ENCODE results near the gene KCTD6. TPM values are rescaled to one million over a fixed set of nuclear protein-coding genes. Genes with fewer than 3 reads are reported as not detected.
"Not testable (repeated sequence)": the region's sequence is repeated elsewhere in the genome, so short reads cannot be mapped to it uniquely, and the experiment has no call there.

Gene KCTD6
- total RNA-seq, 1 donor from 2014 or later: 7.6 TPM

GRCh38 chr3:58521336-58521670 is 29.4 kb downstream of the KCTD6 start:
- H3K27me3 ChIP-seq (ENCODE audit: control insufficient read depth, insufficient read depth, low read length): no peaks in the 10 kb centered on the region
- H3K36me3 ChIP-seq (ENCODE audit: control insufficient read depth, insufficient read depth, low read length): no peaks in the 10 kb centered on the region
- DNase-seq (ENCODE audit: low read depth): no peak
- no peak for TF ChIP-seq CTCF (IDR thresholded peaks at IDR 0.05; ENCODE audit: insufficient read depth, low read length, poor library complexity, severe bottlenecking)
- no peak overlapping the region for H3K4me3 ChIP-seq (ENCODE audit: low read depth, low read length)

- Histone ChIP-seq H3K36me3 (ENCODE audit: control insufficient read depth, insufficient read depth, low read length) (no peaks in the 10 kb centered on the region), H3K4me3 (ENCODE audit: low read depth, low read length) (no peak overlapping the region), H3K27me3 (ENCODE audit: control insufficient read depth, insufficient read depth, low read length) (no peaks in the 10 kb centered on the region)
- no peak for DNase-seq (ENCODE audit: low read depth)
- TF ChIP-seq CTCF (IDR thresholded peaks at IDR 0.05; ENCODE audit: insufficient read depth, low read length, poor library complexity, severe bottlenecking): no peak
Measured at GRCh38 chr3:58521917-58522631, 30.2 kb downstream of the KCTD6 start.

- no peak for TF ChIP-seq CTCF (IDR thresholded peaks at IDR 0.05; ENCODE audit: insufficient read depth, low read length, poor library complexity, severe bottlenecking)
- Histone ChIP-seq H3K27me3 (ENCODE audit: control insufficient read depth, insufficient read depth, low read length) (no peaks in the 10 kb centered on the region), H3K36me3 (ENCODE audit: control insufficient read depth, insufficient read depth, low read length) (no peaks in the 10 kb centered on the region), H3K4me3 (ENCODE audit: low read depth, low read length) (no peak overlapping the region)
- no peak for DNase-seq (ENCODE audit: low read depth)
Measured at GRCh38 chr3:58522759-58523425, 31.0 kb downstream of the KCTD6 start.

- DNase-seq (ENCODE audit: low read depth): no peak
- no peak for TF ChIP-seq CTCF (IDR thresholded peaks at IDR 0.05; ENCODE audit: insufficient read depth, low read length, poor library complexity, severe bottlenecking)
- Histone ChIP-seq H3K27me3 (ENCODE audit: control insufficient read depth, insufficient read depth, low read length) (no peaks in the 10 kb centered on the region), H3K4me3 (ENCODE audit: low read depth, low read length) (no peak overlapping the region), H3K36me3 (ENCODE audit: control insufficient read depth, insufficient read depth, low read length) (no peaks in the 10 kb centered on the region)
Measured at GRCh38 chr3:58524326-58524888, 32.5 kb downstream of the KCTD6 start.

GRCh38 chr3:58526515-58526957 is 34.6 kb downstream of the KCTD6 start:
- no peaks in the 10 kb centered on the region for H3K27me3 ChIP-seq (ENCODE audit: control insufficient read depth, insufficient read depth, low read length)
- H3K36me3 ChIP-seq (ENCODE audit: control insufficient read depth, insufficient read depth, low read length): no peaks in the 10 kb centered on the region
- peak; percentile 76 for DNase-seq (ENCODE audit: low read depth)
- H3K4me3 ChIP-seq (ENCODE audit: low read depth, low read length): no peak overlapping the region
- TF ChIP-seq CTCF (IDR thresholded peaks at IDR 0.05; ENCODE audit: insufficient read depth, low read length, poor library complexity, severe bottlenecking): no peak

GRCh38 chr3:58527440-58527839 is 35.5 kb downstream of the KCTD6 start:
- H3K4me3 ChIP-seq (ENCODE audit: low read depth, low read length); H3K36me3 ChIP-seq (ENCODE audit: control insufficient read depth, insufficient read depth, low read length); DNase-seq (ENCODE audit: low read depth); H3K27me3 ChIP-seq (ENCODE audit: control insufficient read depth, insufficient read depth, low read length): not testable (repeated sequence)
